ENCODE measurements around the gene POTEI.
"Not testable (repeated sequence)": the region's sequence is repeated elsewhere in the genome, so short reads cannot be mapped to it uniquely, and the experiment has no call there.

GRCh38 chr2:130455413-130455812 is 53.7 kb downstream of the POTEI start:
- not testable (repeated sequence) for TF ChIP-seq NFRKB (IDR thresholded peaks at IDR 0.05); HDGF (IDR thresholded peaks at IDR 0.05; ENCODE audit: borderline replicate concordance); LEF1 (IDR thresholded peaks at IDR 0.05; ENCODE audit: borderline replicate concordance); FOXK2 (IDR thresholded peaks at IDR 0.05)
